ENCODE measurements around the gene ZNF429. TPM values are rescaled to one million over a fixed set of nuclear protein-coding genes. Genes with fewer than 3 reads are reported as not detected.
A peak's percentile ranks its signal among the peaks of the same experiment; 100 is the strongest.

The ZNF429 gene
- total and polyA plus RNA-seq, 2 of the 4 experiments (the other 2 are of a cell fraction) = 4.3 to 6.4 TPM

DNA sequence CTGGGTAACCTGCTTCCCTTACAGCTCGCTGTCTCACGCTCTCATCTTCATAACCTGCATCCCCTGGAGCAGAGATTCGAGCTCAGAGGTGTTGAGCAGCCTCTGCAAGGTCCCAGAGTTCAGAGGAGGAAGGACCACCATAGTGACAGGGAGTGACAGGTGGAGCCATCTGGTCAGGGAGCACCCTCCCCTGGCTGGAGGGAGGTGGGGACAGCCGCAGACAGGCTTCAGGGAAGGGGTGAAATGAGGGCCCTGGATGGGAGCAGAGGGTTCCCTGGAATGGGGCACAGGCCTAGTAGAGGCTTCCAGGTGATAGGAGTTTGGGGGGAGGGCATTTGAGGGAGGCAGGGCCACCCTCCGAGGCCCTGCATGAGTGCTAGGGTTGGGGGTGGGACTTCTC, 82.1 kb downstream of the ZNF429 start:
- CTCF ChIA-PET = no interaction called here
- H2BK5ac ChIP-seq (ENCODE audit: low read depth, low read length, poor library complexity, severe bottlenecking) = no peak overlapping the region
- no peaks in the 10 kb centered on the region for H4K20me1 ChIP-seq (ENCODE audit: insufficient read depth, low read length)
- no peak overlapping the region for H3K4me2 ChIP-seq (ENCODE audit: low read depth, low read length)
- no peak overlapping the region for H2BK120ac ChIP-seq (ENCODE audit: low read depth, low read length)
- no peak for DNase-seq
- H2AK9ac ChIP-seq (replicated peaks; ENCODE audit: low read depth, low read length, poor library complexity) = peak overlapping the region; percentile 42
- H3K27me3 ChIP-seq (ENCODE audit: control insufficient read depth, insufficient read depth, low read length) = no peaks in the 10 kb centered on the region; the same call in 1 of the 2 replicates
- no peak overlapping the region for H3K23ac ChIP-seq (ENCODE audit: low read depth, low read length)
- no peak overlapping the region for H3K14ac ChIP-seq (replicated peaks; ENCODE audit: low read depth, low read length)
- H3K18ac ChIP-seq (ENCODE audit: low read depth, low read length) = no peak overlapping the region
- no peak overlapping the region for H2AK5ac ChIP-seq (ENCODE audit: low read depth, low read length)
- no TSS peak for BruUV-seq (replicated peaks)
- H3K4ac ChIP-seq (ENCODE audit: low read depth, low read length) = no peak overlapping the region
- no peak overlapping the region for H4K91ac ChIP-seq (ENCODE audit: insufficient read depth, low read depth, low read length)
- no peak overlapping the region for H3K4me3 ChIP-seq (ENCODE audit: insufficient read depth, low read depth, low read length)
- H2BK15ac ChIP-seq (ENCODE audit: low read depth, low read length) = no peak overlapping the region
- H4K8ac ChIP-seq (ENCODE audit: low read depth in 2 of 2, low read length in 2 of 2) = no peak overlapping the region
- no peak overlapping the region for H2BK20ac ChIP-seq (ENCODE audit: low read depth, low read length)
- H2AFZ ChIP-seq (replicated peaks; ENCODE audit: low read length, poor library complexity) = peak overlapping the region; percentile 21
- H3K4me1 ChIP-seq (ENCODE audit: control insufficient read depth, insufficient read depth, low read length) = no peaks in the 10 kb centered on the region
- dilution Hi-C loops (cut with HindIII; ENCODE audit: low sequenced_read_pairs, unreplicated experiment) = no loop called here
- H3K9me3 ChIP-seq (ENCODE audit: control insufficient read depth, insufficient read depth, low read length) = peaks cover 32% of the 10 kb centered on the region
- H3K56ac ChIP-seq (ENCODE audit: extremely low read depth, insufficient read depth, low read length) = no peak overlapping the region
- WGBS, 2 experiments (ENCODE audit: extremely low coverage in 2 of 2, insufficient read length in 1 of 2) = no CpG with 5 or more reads among the region's 5 CpGs
- H4K5ac ChIP-seq (ENCODE audit: low read depth, low read length) = no peak overlapping the region
- no peak overlapping the region for H3K9ac ChIP-seq (ENCODE audit: low read depth, low read length)
- intact Hi-C loops (cut with micrococcal nuclease) = no loop called here
- H3K79me1 ChIP-seq (ENCODE audit: low read depth in 1 of 2, low read length in 2 of 2) = no peaks in the 10 kb centered on the region
- POLR2A ChIA-PET (ENCODE audit: unreplicated experiment) = no interaction called here
- in situ Hi-C loops (cut with MboI; ENCODE audit: low sequenced_read_pairs) = no loop called here
- H3K36me3 ChIP-seq (ENCODE audit: control insufficient read depth, insufficient read depth, low read length) = no peaks in the 10 kb centered on the region
- no peak for ATAC-seq (ENCODE audit: low read depth)
- no peak overlapping the region for H3K27ac ChIP-seq (ENCODE audit: insufficient read depth, low read length)
- H3K9me1 ChIP-seq (ENCODE audit: insufficient read depth, low read length) = no peaks in the 10 kb centered on the region
- TF ChIP-seq MAZ (IDR thresholded peaks at IDR 0.05; ENCODE audit: borderline replicate concordance, low read depth, low read length) (no peak), CEBPB (IDR thresholded peaks at IDR 0.05; ENCODE audit: low read depth, low read length) (no peak)
